ENCODE measurements around the gene GALNTL6.
A peak's percentile ranks its signal among the peaks of the same experiment; 100 is the strongest.
"Not testable (repeated sequence)": the region's sequence is repeated elsewhere in the genome, so short reads cannot be mapped to it uniquely, and the experiment has no call there.

The GALNTL6 gene

GRCh38 chr4:173018446-173018845 is 1205.2 kb downstream of the GALNTL6 start:
- no peak for TF ChIP-seq CTCF (IDR thresholded peaks at IDR 0.05; ENCODE audit: low read depth, low read length)
- DNase-seq (ENCODE audit: low read depth in 2 of 2) = no peak
- no peak overlapping the region for H3K4me3 ChIP-seq (replicated peaks in 1 of 2; ENCODE audit: low read depth in 2 of 2, low read length in 2 of 2)

GRCh38 chr4:173019664-173020063 is 1206.5 kb downstream of the GALNTL6 start:
- no peak for DNase-seq (ENCODE audit: low read depth in 2 of 2)
- H3K4me3 ChIP-seq (replicated peaks in 1 of 2; ENCODE audit: low read depth in 2 of 2, low read length in 2 of 2) = no peak overlapping the region
- no peak for TF ChIP-seq CTCF (IDR thresholded peaks at IDR 0.05; ENCODE audit: low read depth, low read length)

GRCh38 chr4:173021746-173022573 is 1208.8 kb downstream of the GALNTL6 start:
- not testable (repeated sequence) for DNase-seq (ENCODE audit: low read depth in 2 of 2); H3K4me3 ChIP-seq (replicated peaks in 1 of 2; ENCODE audit: low read depth in 2 of 2, low read length in 2 of 2)

- no peak for TF ChIP-seq CTCF (IDR thresholded peaks at IDR 0.05; ENCODE audit: low read depth, low read length)
- H3K4me3 ChIP-seq (replicated peaks in 1 of 2; ENCODE audit: low read depth in 2 of 2, low read length in 2 of 2) = no peak overlapping the region
- no peak for DNase-seq (ENCODE audit: low read depth in 2 of 2)
These were observed 1211.0 kb downstream of the GALNTL6 start for GRCh38 chr4:173024203-173024602.

- peak; percentile 83 to 89 for DNase-seq (ENCODE audit: low read depth in 2 of 2)
- TF ChIP-seq CTCF (IDR thresholded peaks at IDR 0.05; ENCODE audit: low read depth, low read length) = peak; percentile 67
- no peak overlapping the region for H3K4me3 ChIP-seq (replicated peaks in 1 of 2; ENCODE audit: low read depth in 2 of 2, low read length in 2 of 2)
These were observed 1211.9 kb downstream of the GALNTL6 start for GRCh38 chr4:173025131-173025530.

GRCh38 chr4:173037242-173037641 is 1224.0 kb downstream of the GALNTL6 start:
- TF ChIP-seq CTCF (IDR thresholded peaks at IDR 0.05; ENCODE audit: low read depth, low read length) = no peak
- DNase-seq (ENCODE audit: low read depth in 2 of 2) = no peak
- no peak overlapping the region for H3K4me3 ChIP-seq (replicated peaks in 1 of 2; ENCODE audit: low read depth in 2 of 2, low read length in 2 of 2)

- DNase-seq (ENCODE audit: low read depth in 2 of 2) = no peak
- H3K4me3 ChIP-seq (replicated peaks in 1 of 2; ENCODE audit: low read depth in 2 of 2, low read length in 2 of 2) = no peak overlapping the region
- TF ChIP-seq CTCF (IDR thresholded peaks at IDR 0.05; ENCODE audit: low read depth, low read length) = no peak
These were observed 1225.1 kb downstream of the GALNTL6 start for GRCh38 chr4:173038192-173038896.

All from cardiac fibroblast (primary cell).